Liver (tissue), 9 donors: ENCODE results near the gene SCGB1D4. TPM values are rescaled to one million over a fixed set of nuclear protein-coding genes. Genes with fewer than 3 reads are reported as not detected.
A peak's percentile ranks its signal among the peaks of the same experiment; 100 is the strongest.

ENCODE experiments used
- DNase-seq: peaks from one replicate; pipeline ENCODE4 v3.0.0-alpha.2; 2017; ENCODE audit warnings: low spot score
- H3K27ac ChIP-seq, 2 donors: one replicate each; pipeline ENCODE4 v1.7.0; 2013; ENCODE audit warnings: inconsistent platforms in 2 of 2, low read length in 2 of 2, control low read depth in 1 of 2, low read depth in 1 of 2, mild to moderate bottlenecking in 1 of 2
- H3K27me3 ChIP-seq, 4 donors: one replicate each; pipeline versions ENCODE4 v1.6.1 to v1.7.0; 2013; ENCODE audit warnings: low read length in 3 of 4, inconsistent platforms in 1 of 4, mild to moderate bottlenecking in 1 of 4, moderate library complexity in 1 of 4; ENCODE audit not compliant: control insufficient read depth in 4 of 4, insufficient read depth in 4 of 4
- H3K36me3 ChIP-seq, 4 donors: one replicate each; pipeline versions ENCODE4 v1.6.1 to v1.7.0; 2013; ENCODE audit warnings: low read length in 3 of 4, mild to moderate bottlenecking in 3 of 4, low read depth in 1 of 4, moderate library complexity in 1 of 4; ENCODE audit not compliant: control insufficient read depth in 4 of 4, insufficient read depth in 3 of 4
- H3K4me1 ChIP-seq, 4 donors: one replicate each; pipeline versions ENCODE4 v1.6.1 to v1.7.0; 2013; ENCODE audit warnings: low read length in 3 of 4, mild to moderate bottlenecking in 3 of 4, moderate library complexity in 1 of 4; ENCODE audit not compliant: control insufficient read depth in 4 of 4, insufficient read depth in 4 of 4
- H3K4me3 ChIP-seq, 3 donors: one replicate each; pipeline versions ENCODE4 v1.6.1 to v1.7.0; 2013; ENCODE audit warnings: low read length in 3 of 3, control low read depth in 1 of 3, low read depth in 1 of 3, mild to moderate bottlenecking in 1 of 3
- H3K9ac ChIP-seq, 2 donors: one replicate each; pipeline ENCODE4 v1.7.0; 2013; ENCODE audit warnings: low read length in 2 of 2, mild to moderate bottlenecking in 2 of 2, moderate library complexity in 2 of 2, control low read depth in 1 of 2, low read depth in 1 of 2
- H3K9me3 ChIP-seq, 4 donors: one replicate each; pipeline versions ENCODE4 v1.6.1 to v1.7.0; 2013; ENCODE audit warnings: low read length in 3 of 4; ENCODE audit not compliant: control insufficient read depth in 4 of 4
- EGR1 ChIP-seq, 2 donors: IDR thresholded peaks; 2 replicates each; pipeline ENCODE4 v1.6.1; 2016 to 2018; ENCODE audit warnings: antibody characterized with exemption in 2 of 2, low read depth in 2 of 2
- FOXA1 ChIP-seq: IDR thresholded peaks from 2 replicates; pipeline ENCODE4 v1.6.1; 2016; ENCODE audit warnings: antibody characterized with exemption
- FOXA2 ChIP-seq: IDR thresholded peaks from 2 replicates; pipeline ENCODE4 v1.6.1; 2016; ENCODE audit warnings: antibody characterized with exemption
- GABPA ChIP-seq, 2 donors: IDR thresholded peaks in 1 of 2; conservative IDR thresholded peaks in 1 of 2; 2 replicates each; pipeline ENCODE4 v1.6.1; 2016; ENCODE audit warnings: antibody characterized with exemption in 2 of 2, mild to moderate bottlenecking in 1 of 2, moderate library complexity in 1 of 2
- HNF4A ChIP-seq, 2 donors: conservative IDR thresholded peaks; 2 replicates each; pipeline ENCODE4 v1.6.1; 2016; ENCODE audit warnings: antibody characterized with exemption in 2 of 2, mild to moderate bottlenecking in 2 of 2
- HNF4G ChIP-seq: IDR thresholded peaks from 2 replicates; pipeline ENCODE4 v1.6.1; 2016; ENCODE audit warnings: antibody characterized with exemption
- JUND ChIP-seq, 2 donors: IDR thresholded peaks; 2 replicates each; pipeline ENCODE4 v1.6.1; 2016; ENCODE audit warnings: antibody characterized with exemption in 2 of 2
- NR2F2 ChIP-seq: IDR thresholded peaks from 2 replicates; pipeline ENCODE4 v1.6.1; 2016; ENCODE audit warnings: antibody characterized with exemption
- RAD21 ChIP-seq, 2 donors: IDR thresholded peaks; 2 replicates each; pipeline ENCODE4 v1.6.1; 2016; ENCODE audit warnings: antibody characterized with exemption in 2 of 2, mild to moderate bottlenecking in 2 of 2
- RXRA ChIP-seq, 2 donors: IDR thresholded peaks; 2 replicates each; pipeline ENCODE4 v1.6.1; 2017 to 2018; ENCODE audit warnings: antibody characterized with exemption in 2 of 2, mild to moderate bottlenecking in 1 of 2
- SP1 ChIP-seq: IDR thresholded peaks from 2 replicates; pipeline ENCODE4 v1.6.1; 2018; ENCODE audit warnings: antibody characterized with exemption, mild to moderate bottlenecking
- TAF1 ChIP-seq: conservative IDR thresholded peaks from 2 replicates; pipeline ENCODE4 v1.6.1; 2016; ENCODE audit warnings: antibody characterized with exemption, mild to moderate bottlenecking
- YY1 ChIP-seq: IDR thresholded peaks from 2 replicates; pipeline ENCODE4 v1.6.1; 2016; ENCODE audit warnings: antibody characterized with exemption, mild to moderate bottlenecking
- WGBS: extraction: QIAGEN DNeasy Blood & Tissue Kit; methylation state at CpG from one replicate; pipeline ENCODE4 v1.1.7; 2013; 5-methylcytosine and 5-hydroxymethylcytosine counted together
- polyA plus RNA-seq, 2 donors: library from polyadenylated mRNA; stranded (reverse) in 1 of 2; unstranded in 1 of 2; fragments of 200-250 nt in 1 of 2; fragments of >200 nt in 1 of 2; fragmentation: Nextera tagmentation in 1 of 2; extraction: Ambion mirVana in 1 of 2; gene quantifications; one replicate each; pipeline versions ENCODE4 v1.2.1 to v1.2.3, GENCODE V29; 2013 to 2015
- total RNA-seq, 2 donors: library from RNA; depleted of rRNA; stranded (reverse); fragments of >200 nt; gene quantifications; one replicate each; pipeline ENCODE4 v1.2.3, GENCODE V29; 2014
- TF ChIP-seq, protein P1 (sequence below): IDR thresholded peaks from 2 replicates; pipeline ENCODE4 v1.6.1; 2016; ENCODE audit warnings: antibody characterized with exemption
- TF ChIP-seq, protein P2 (sequence below): IDR thresholded peaks from 2 replicates; pipeline ENCODE4 v1.6.1; 2016; ENCODE audit warnings: antibody characterized with exemption
- TF ChIP-seq, protein P3 (sequence below): IDR thresholded peaks from 2 replicates; pipeline ENCODE4 v1.6.1; 2016; ENCODE audit warnings: antibody characterized with exemption, mild to moderate bottlenecking
- TF ChIP-seq, protein P4 (sequence below): fragments of 150-350 bp; IDR thresholded peaks from 2 replicates; pipeline ENCODE4 v1.5.1; 2017; ENCODE audit warnings: improper control_type of control experiment, low read depth, low read length; ENCODE audit not compliant: missing input control
- donor health status: healthy.
- donor health status: healthy.
- donor health status: healthy.
- donor health status: healthy.
- donor health status: healthy.

Gene SCGB1D4
- total and polyA plus RNA-seq, 4 donors: not detected

DNA sequence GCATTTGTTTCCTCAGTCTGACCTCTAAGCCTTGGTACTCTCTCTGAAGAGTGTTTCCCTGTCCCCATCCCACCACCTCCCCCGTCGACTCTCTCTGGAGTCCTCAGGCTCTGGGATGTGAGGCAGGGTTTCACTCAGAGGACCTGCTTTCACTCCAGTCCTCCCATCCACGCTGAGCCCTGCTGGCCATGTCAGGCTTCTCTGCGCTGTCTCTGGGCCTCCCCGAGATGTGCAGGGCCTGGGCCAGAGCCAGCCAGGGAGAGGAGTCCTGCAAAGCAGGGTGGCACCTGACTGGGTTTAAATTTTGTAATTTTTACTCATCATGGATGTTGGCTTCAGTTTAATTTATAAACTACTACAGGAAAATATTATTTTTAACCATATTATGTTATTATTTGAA lies 25.6 kb downstream of the SCGB1D4 start (continued):
- TF ChIP-seq TAF1: no peak
- no peak for TF ChIP-seq NR2F2
- no peak for TF ChIP-seq HNF4G
- no peak for TF ChIP-seq JUND (IDR thresholded peaks at IDR 0.05)
- TF ChIP-seq FOXA1: no peak
- no peak for TF ChIP-seq YY1
- TF ChIP-seq SP1: no peak
- TF ChIP-seq, protein P1, sequence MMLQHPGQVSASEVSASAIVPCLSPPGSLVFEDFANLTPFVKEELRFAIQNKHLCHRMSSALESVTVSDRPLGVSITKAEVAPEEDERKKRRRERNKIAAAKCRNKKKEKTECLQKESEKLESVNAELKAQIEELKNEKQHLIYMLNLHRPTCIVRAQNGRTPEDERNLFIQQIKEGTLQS: no peak
- TF ChIP-seq, protein P2, sequence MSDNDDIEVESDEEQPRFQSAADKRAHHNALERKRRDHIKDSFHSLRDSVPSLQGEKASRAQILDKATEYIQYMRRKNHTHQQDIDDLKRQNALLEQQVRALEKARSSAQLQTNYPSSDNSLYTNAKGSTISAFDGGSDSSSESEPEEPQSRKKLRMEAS: no peak
- no peak for TF ChIP-seq EGR1 (IDR thresholded peaks at IDR 0.05; ENCODE audit: low read depth in 2 of 2)
- no peak for TF ChIP-seq RXRA (IDR thresholded peaks at IDR 0.05)

DNA sequence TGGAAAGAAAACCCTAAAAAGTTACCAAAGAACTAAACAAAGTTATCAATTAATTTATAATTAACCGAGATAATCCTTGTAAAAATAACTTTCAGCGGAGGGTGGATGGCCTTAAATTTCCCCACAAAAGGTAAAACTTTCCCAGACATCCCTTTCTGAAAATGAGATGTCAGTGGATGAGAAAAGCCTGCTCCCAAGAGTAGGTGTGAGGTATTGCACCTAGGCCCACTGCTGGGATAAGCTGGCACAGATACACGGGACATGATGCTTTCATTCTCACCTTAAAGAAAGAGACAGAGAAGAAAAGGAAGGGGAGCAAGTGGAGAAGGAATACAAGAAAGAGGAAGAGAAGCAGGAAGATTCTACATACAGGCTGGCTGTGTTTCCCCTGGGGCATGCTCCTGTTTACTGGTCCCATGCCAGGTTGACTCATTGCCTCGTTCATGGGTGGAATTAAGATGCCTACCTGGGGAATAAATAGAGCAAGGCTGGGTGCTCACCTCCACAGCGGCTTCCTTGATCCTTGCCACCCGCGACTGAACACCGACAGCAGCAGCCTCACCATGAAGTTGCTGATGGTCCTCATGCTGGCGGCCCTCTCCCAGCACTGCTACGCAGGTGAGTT lies 29.1 kb downstream of the SCGB1D4 start, which contains the start of gene SCGB2A2:
Gene SCGB2A2, plus strand, starts transcription at position 505 of the 625 bp plus-strand sequence. Its CDS starts 59 bp downstream, at position 564.
- no peak for DNase-seq
- Histone ChIP-seq H3K4me1 (no peaks in the 10 kb centered on the region), H3K9ac (no peak within 1 kb of the TSS), H3K36me3 (no peaks in the 10 kb centered on the region), H3K4me3 (no peak within 1 kb of the TSS), H3K9me3 (no peaks in the 10 kb centered on the region), H3K27ac (no peak within 1 kb of the TSS), H3K27me3 (peaks cover 0 to 5% (median 0%) of the 10 kb centered on the region in 4 donors)
- 72% methylated on average over 10 of the region's 10 CpGs for WGBS
- TF ChIP-seq, protein P3, sequence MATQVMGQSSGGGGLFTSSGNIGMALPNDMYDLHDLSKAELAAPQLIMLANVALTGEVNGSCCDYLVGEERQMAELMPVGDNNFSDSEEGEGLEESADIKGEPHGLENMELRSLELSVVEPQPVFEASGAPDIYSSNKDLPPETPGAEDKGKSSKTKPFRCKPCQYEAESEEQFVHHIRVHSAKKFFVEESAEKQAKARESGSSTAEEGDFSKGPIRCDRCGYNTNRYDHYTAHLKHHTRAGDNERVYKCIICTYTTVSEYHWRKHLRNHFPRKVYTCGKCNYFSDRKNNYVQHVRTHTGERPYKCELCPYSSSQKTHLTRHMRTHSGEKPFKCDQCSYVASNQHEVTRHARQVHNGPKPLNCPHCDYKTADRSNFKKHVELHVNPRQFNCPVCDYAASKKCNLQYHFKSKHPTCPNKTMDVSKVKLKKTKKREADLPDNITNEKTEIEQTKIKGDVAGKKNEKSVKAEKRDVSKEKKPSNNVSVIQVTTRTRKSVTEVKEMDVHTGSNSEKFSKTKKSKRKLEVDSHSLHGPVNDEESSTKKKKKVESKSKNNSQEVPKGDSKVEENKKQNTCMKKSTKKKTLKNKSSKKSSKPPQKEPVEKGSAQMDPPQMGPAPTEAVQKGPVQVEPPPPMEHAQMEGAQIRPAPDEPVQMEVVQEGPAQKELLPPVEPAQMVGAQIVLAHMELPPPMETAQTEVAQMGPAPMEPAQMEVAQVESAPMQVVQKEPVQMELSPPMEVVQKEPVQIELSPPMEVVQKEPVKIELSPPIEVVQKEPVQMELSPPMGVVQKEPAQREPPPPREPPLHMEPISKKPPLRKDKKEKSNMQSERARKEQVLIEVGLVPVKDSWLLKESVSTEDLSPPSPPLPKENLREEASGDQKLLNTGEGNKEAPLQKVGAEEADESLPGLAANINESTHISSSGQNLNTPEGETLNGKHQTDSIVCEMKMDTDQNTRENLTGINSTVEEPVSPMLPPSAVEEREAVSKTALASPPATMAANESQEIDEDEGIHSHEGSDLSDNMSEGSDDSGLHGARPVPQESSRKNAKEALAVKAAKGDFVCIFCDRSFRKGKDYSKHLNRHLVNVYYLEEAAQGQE: no peak
- TF ChIP-seq, protein P4, sequence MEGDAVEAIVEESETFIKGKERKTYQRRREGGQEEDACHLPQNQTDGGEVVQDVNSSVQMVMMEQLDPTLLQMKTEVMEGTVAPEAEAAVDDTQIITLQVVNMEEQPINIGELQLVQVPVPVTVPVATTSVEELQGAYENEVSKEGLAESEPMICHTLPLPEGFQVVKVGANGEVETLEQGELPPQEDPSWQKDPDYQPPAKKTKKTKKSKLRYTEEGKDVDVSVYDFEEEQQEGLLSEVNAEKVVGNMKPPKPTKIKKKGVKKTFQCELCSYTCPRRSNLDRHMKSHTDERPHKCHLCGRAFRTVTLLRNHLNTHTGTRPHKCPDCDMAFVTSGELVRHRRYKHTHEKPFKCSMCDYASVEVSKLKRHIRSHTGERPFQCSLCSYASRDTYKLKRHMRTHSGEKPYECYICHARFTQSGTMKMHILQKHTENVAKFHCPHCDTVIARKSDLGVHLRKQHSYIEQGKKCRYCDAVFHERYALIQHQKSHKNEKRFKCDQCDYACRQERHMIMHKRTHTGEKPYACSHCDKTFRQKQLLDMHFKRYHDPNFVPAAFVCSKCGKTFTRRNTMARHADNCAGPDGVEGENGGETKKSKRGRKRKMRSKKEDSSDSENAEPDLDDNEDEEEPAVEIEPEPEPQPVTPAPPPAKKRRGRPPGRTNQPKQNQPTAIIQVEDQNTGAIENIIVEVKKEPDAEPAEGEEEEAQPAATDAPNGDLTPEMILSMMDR: peak; percentile 14
- TF ChIP-seq GABPA (IDR thresholded peaks at IDR 0.05 in 1 of 2, conservative IDR thresholded peaks at IDR 0.05 in 1 of 2) (no peak), RAD21 (IDR thresholded peaks at IDR 0.05) (peak in 1 of 2 donors; percentile 17)

DNA sequence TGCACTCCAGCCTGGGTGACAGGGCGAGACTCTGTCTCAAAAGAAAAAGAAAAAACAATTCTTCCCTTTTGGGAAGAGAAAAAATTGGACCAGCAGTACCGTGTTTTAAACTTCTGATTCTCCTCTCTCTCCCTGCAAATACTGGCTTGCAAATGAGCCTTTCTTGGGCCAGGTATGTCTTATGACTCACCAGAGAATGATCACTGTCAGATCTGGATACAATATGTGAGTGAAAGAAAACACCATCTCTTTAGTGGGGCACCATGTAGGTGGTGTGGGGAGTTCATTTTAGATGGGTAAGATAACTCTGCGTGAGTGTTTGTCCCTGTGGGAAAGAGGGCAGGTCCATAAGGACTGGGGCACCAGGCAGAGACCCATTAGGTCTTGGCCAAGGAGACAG lies 31.3 kb downstream of the SCGB1D4 start:
- 71% methylated on average over 3 of the region's 3 CpGs for WGBS
- H3K9ac ChIP-seq: no peak overlapping the region
- no peaks in the 10 kb centered on the region for H3K9me3 ChIP-seq
- H3K27me3 ChIP-seq: peaks cover 0 to 5% (median 0%) of the 10 kb centered on the region in 4 donors
- DNase-seq: no peak
- H3K4me3 ChIP-seq: no peak overlapping the region
- no peaks in the 10 kb centered on the region for H3K4me1 ChIP-seq
- no peaks in the 10 kb centered on the region for H3K36me3 ChIP-seq
- no peak overlapping the region for H3K27ac ChIP-seq
- TF ChIP-seq YY1 (no peak), NR2F2 (no peak), HNF4A (conservative IDR thresholded peaks at IDR 0.05) (no peak), RXRA (IDR thresholded peaks at IDR 0.05) (no peak), TAF1 (no peak), RAD21 (IDR thresholded peaks at IDR 0.05) (no peak), EGR1 (IDR thresholded peaks at IDR 0.05; ENCODE audit: low read depth in 2 of 2) (no peak), FOXA2 (no peak), HNF4G (no peak), GABPA (IDR thresholded peaks at IDR 0.05 in 1 of 2, conservative IDR thresholded peaks at IDR 0.05 in 1 of 2) (no peak), FOXA1 (no peak), JUND (IDR thresholded peaks at IDR 0.05) (no peak), SP1 (no peak)
- TF ChIP-seq, protein P4: no peak
- TF ChIP-seq, protein P2: no peak
- TF ChIP-seq, protein P1: no peak
